ENCODE measurements around the gene MAML3.
A peak's percentile ranks its signal among the peaks of the same experiment; 100 is the strongest.

The MAML3 gene

DNA sequence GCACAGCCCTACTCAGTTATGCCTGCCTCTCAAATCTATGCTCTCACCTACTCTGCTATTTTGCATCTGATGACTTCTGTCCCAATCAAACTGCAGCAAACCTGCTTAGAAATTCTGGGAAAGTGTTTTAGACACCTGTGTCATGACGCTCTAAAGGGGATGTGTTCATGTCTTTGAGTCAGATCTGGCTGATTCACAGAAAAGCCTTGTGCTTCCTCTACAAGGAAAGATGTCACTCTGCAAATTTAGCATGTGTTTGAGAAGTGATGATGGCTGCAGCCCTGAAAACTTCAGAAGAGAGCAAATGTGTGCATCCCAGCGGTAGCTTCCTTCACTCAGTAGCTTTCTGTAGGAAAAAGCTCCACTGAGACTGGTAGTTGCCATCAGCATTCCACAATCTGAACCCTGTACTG is 253.0 kb downstream of the MAML3 start:
- DNase-seq (ENCODE audit: low spot score) = no peak
- TF ChIP-seq, protein P1, sequence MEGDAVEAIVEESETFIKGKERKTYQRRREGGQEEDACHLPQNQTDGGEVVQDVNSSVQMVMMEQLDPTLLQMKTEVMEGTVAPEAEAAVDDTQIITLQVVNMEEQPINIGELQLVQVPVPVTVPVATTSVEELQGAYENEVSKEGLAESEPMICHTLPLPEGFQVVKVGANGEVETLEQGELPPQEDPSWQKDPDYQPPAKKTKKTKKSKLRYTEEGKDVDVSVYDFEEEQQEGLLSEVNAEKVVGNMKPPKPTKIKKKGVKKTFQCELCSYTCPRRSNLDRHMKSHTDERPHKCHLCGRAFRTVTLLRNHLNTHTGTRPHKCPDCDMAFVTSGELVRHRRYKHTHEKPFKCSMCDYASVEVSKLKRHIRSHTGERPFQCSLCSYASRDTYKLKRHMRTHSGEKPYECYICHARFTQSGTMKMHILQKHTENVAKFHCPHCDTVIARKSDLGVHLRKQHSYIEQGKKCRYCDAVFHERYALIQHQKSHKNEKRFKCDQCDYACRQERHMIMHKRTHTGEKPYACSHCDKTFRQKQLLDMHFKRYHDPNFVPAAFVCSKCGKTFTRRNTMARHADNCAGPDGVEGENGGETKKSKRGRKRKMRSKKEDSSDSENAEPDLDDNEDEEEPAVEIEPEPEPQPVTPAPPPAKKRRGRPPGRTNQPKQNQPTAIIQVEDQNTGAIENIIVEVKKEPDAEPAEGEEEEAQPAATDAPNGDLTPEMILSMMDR (IDR thresholded peaks at IDR 0.05; ENCODE audit: extremely low read depth, missing control alignments) = no peak

DNA sequence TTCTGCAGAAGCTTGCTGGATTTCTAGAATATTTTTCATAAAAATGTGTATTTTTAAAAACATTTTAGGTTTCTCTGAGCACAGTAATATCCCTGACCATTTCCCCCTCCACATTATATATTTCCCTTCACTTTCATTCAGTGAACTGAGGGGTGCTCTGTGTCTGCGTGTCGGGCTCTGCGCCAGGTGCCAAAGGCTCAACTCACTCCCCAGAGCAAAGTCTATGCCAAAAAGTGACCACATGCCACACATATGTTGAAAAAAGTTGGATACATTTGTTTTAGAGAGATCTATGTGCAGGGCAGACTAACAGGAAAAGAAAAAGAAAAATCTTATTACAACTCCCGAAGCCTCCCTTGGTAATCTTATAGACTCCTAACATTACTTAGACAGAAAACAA is 254.6 kb downstream of the MAML3 start:
- no peak for DNase-seq (ENCODE audit: low spot score)
- TF ChIP-seq, protein P1 (IDR thresholded peaks at IDR 0.05; ENCODE audit: extremely low read depth, missing control alignments) = no peak

DNA sequence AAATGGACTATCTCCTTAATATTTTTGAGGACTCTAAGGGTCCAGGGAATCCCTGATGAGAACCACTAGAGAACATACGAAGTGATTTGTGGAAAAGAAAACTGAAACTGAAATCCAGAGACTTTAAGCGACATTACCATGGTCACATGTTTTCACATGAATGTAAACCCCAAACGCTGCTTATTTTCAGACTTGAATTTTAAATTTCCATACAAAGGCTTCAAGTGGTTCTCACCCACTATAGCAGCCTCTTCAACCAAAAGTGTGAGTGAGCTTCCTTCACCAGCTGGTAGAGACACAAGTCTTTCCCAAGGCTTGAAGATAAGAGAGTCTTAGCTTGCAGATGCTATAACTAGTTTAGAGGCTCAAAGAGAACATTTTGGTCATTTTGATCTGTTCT is 255.7 kb downstream of the MAML3 start:
- TF ChIP-seq, protein P1 (IDR thresholded peaks at IDR 0.05; ENCODE audit: extremely low read depth, missing control alignments) = no peak
- DNase-seq (ENCODE audit: low spot score) = peak; percentile 33

DNA sequence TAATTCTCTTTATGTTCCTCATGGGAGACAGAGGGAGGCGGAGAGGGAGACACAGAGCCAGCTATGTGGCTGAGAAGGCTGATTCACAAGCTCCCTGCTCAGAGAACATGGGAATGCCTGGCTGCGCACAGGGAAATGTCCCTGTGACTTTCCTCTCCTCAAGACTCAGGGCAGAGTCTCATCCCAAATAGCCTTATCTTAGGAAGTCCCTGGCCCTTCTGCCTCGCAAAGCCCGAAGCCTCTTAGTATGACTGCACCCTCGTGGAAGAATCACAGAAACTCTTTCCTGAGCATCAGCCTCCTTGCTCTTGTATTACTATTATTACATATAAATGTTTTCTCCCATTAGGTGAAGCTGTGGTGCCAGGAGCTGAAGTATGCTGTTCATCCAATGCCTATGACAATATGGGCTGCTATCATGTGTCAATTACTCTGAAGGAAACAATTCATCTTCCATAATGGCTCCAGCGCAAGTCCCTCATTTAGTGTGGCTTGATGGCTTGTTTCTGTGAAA is 257.8 kb downstream of the MAML3 start:
- DNase-seq (ENCODE audit: low spot score) = no peak
- TF ChIP-seq, protein P1 (IDR thresholded peaks at IDR 0.05; ENCODE audit: extremely low read depth, missing control alignments) = no peak

DNA sequence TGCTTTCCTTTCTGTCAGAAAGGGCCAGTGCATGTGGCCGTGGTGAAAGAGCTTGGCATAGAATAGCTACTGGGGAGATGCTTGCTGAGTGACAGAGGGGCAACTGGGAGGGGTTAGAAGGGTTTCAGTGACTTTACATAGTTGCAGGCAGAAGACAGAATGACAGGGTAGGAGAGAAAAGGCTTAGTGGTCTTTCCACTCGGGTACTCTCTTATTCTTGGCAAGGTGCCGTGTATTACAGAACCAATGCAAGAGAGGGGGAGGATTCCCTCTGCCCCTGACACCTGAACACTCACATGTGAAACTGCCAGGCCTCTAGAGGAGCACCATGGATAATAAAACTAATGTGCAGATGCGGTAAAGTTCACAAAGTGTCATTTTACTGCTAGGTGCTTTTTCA is 260.2 kb downstream of the MAML3 start:
- TF ChIP-seq, protein P1 (IDR thresholded peaks at IDR 0.05; ENCODE audit: extremely low read depth, missing control alignments) = no peak
- DNase-seq (ENCODE audit: low spot score) = no peak

DNA sequence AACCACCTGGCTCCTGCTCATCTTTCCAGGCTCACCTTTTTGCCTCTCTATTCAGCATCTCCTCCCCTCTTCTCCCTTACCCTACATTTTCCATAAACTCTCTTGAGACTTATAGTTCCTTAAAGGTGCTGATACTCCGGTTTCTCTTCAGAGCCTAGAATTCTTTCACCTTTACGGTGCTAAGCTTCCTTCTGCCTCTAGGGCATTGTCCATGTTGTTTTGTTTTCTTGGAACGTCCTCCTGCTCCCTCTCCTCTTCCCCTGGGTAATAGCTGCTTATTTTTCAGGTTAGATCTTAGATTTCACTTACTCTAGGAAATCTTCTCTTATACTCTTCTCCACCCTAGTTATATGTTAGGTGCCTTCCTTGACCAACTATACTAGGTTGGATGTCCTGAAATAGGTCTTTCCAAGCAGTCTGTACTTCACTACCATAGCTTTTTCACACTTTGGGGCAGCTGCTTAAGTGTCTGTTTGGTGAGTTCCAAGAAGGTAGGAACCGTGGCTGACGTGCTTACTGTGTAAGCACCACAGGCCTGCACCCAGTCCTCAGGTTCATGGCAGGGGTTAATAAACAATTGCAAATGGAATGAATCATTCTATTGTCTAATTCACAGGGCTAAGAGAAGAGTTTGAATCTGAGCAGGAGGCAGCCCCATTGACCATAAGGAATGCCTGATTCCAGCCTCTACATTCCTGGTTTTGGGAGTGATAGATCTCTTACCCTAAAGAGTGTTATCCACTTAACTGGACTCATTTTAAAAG is 260.8 kb downstream of the MAML3 start:
- DNase-seq (ENCODE audit: low spot score) = no peak
- TF ChIP-seq, protein P1 (IDR thresholded peaks at IDR 0.05; ENCODE audit: extremely low read depth, missing control alignments) = no peak

DNA sequence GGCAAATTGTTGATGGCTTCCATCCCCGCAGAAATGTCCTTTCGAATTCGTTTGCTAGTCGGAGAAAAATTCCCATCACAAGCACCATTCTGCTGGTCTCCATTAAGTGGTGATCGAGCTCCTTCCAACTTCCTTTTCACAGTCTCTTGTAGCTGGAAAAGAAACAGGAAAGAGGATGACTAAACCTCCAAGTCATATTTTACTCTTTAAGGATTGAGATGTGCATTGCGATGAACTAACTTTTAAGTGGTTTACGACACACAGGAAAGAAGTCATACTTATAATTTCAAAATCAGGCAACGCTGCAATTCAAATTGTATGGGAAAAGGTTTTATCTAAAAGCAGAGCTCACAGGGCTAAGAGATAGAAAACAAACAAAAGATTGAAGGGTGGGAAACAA is 263.2 kb downstream of the MAML3 start:
- DNase-seq (ENCODE audit: low spot score) = no peak
- TF ChIP-seq, protein P1 (IDR thresholded peaks at IDR 0.05; ENCODE audit: extremely low read depth, missing control alignments) = no peak
